RPMI8226 (cell line): ENCODE measurements around the gene VEZF1.

Experiments
- DNase-seq: peaks from one replicate; pipeline ENCODE4 v3.0.0-alpha.2; 2015

Gene VEZF1

DNA sequence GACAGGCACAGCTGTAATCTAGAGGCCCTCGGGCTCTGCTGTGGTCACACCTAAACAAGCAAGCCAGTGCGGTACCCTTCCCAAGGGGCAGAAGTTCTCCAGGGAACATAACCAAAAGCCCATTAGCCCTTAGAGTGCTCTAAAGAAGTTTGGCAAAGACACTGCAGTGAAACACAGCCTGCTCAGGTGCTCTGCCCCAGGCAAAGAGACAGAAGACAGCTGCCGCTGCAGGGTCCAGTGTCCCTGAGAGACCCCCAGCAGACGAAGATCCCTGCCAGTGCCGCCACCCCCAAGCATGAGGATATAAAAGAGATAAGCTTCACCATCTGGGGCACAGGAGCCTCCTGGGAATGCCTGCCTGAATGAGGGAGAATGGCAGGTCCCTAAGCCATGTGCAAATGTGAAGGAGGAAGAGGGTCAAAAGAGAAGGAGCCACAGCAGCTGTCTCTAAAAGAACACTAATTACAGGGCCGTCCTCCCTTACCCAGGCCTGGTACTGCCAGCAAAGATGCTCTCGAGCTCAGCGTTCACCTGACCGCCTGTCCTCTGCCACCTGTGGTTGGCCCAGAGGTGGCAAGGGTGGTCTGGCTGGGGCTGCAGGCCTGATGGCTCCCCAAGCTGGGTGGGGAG lies 62.6 kb downstream of the VEZF1 start:
- no peak for DNase-seq

DNA sequence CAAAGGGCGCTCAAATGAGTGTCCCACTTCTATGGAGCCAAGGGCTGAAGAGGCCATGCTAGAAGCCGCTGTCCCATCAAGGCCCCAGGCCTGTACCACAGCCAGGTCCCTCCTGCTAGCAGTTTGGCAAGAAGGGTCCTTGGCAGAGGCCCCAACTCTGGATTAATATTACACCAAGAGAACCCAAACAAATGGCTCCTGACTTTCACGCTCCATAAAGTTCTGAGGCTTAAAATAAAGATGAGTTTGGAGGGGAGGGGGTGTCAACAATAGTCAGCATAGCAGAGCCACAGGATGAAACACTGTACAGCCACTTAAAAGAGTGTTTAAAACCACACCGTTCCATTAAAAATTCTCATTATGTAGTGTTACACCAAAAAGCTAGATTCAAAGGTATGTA lies 63.4 kb downstream of the VEZF1 start:
- no peak for DNase-seq
